ENCODE measurements around the gene SNAP47. TPM values are rescaled to one million over a fixed set of nuclear protein-coding genes. Genes with fewer than 3 reads are reported as not detected.
"Not testable (repeated sequence)": the region's sequence is repeated elsewhere in the genome, so short reads cannot be mapped to it uniquely, and the experiment has no call there.

Gene SNAP47, protein sequence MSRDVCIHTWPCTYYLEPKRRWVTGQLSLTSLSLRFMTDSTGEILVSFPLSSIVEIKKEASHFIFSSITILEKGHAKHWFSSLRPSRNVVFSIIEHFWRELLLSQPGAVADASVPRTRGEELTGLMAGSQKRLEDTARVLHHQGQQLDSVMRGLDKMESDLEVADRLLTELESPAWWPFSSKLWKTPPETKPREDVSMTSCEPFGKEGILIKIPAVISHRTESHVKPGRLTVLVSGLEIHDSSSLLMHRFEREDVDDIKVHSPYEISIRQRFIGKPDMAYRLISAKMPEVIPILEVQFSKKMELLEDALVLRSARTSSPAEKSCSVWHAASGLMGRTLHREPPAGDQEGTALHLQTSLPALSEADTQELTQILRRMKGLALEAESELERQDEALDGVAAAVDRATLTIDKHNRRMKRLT
- 28.4 and 29.3 TPM in 2 replicates for total RNA-seq

DNA sequence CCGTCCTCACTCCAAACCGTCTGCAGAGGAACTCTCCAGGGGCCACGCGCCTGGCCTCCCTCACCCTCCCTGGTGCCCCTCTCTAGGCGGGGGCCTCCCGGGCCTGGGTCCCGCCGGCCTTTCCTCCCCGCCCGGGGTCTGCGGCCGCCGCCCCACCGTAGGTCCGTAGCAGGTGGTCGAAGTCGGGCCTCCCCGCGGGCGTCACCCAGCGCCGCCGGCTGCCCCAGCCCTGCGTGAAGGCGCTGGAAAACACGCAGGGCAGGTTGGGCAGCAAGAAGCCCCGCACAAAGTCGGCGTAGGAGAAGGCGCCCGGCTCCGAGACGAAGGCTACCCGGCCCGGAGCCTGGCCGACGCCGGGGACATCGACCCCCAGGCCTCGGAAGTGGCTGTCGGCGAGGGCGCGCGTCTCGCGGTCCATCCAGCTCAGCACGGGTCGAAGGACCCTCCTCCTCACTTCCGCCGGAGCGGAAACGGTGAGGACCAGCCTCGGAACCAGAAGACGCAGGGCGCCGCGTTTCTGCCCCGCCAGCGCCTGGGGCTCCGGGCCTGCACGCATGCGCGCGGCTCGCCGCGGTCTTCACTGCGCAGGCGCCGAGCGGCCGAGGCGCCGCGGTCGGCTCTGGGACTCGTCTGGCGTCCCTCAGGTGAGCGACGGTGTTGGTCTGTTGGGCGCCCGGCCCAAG, at the start of gene SNAP47, which contains the start of gene JMJD4:
SNAP47 (plus strand) TSS at position 580 of the 683 bp plus-strand sequence. CDS start 12,302 bp downstream, outside the sequence.
JMJD4 (minus strand) TSS at position 447 of the 683 bp plus-strand sequence; CDS start at position 418, 29 bp downstream.
- Mint-ChIP-seq H3K9me3 (no peaks in the 10 kb centered on the region), H3K36me3 (ENCODE audit: low read depth) (peaks cover 22% of the 10 kb centered on the region), H3K27me3 (ENCODE audit: low read depth) (no peaks in the 10 kb centered on the region), H3K4me3 (ENCODE audit: low read depth) (peak within 1 kb of the TSS; percentile 96), H3K4me1 (ENCODE audit: low read depth) (peaks cover 23% of the 10 kb centered on the region), H3K27ac (peak within 1 kb of the TSS; percentile 93)
- intact Hi-C loops (cut with micrococcal nuclease) = loop anchor here (1.0 to 10.0 kb wide), 4 partner anchors 27 to 430 kb away; partner anchors contain the start of genes C1orf35, IBA57 and MRPL55
- peak; percentile 92 for DNase-seq (ENCODE audit: low spot score)

DNA sequence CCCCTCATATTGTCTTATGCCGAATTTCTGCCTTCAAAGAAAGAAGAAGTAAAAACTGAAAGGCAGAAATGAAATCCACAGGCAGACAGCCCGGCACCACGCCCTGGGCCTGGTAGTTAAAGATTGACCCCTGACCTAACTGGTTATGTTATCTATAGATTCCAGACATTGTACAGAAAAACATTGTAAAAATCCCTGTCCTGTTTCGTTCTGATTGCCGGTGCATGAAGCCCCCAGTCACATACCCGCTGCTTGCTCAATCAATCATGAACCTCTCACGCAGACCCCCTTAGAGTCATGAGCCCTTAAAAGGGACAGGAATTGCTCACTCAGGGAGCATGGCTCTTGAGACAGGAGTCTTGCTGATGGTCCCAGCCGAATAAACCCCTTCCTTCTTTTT, 49.4 kb upstream of the SNAP47 start:
- H3K4me3 Mint-ChIP-seq (ENCODE audit: low read depth) = no peak overlapping the region

DNA sequence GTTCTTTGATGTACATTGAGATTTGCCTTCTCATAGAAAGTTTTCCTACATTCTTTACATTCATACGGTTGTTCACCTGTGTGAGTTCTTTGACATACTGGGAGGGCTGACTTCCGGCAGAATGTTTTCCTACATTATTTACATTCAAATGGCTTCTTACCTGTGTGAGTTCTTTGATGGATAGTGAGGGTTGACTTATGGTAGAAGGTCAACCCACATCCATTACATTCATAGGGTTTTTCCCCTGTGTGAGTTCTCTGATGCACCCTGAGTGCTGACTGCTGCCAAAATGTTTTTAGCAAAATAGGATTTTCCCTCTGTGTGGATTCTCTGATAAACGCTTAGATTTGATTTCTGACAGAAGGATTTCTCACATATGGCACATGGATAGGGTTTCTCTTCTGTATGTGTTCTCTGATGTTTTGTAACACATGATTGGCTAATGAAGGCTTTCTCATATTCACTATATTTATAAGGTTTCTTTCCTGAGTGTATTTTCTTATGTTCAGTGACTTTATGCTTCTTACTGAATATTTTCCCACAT, 37.8 kb upstream of the SNAP47 start:
- peaks cover 51% of the 10 kb centered on the region for H3K9me3 Mint-ChIP-seq
- no peak for DNase-seq (ENCODE audit: low spot score)
- no peak overlapping the region for H3K27ac Mint-ChIP-seq
- intact Hi-C loops (cut with micrococcal nuclease) = no loop called here
- H3K27me3 Mint-ChIP-seq (ENCODE audit: low read depth) = no peaks in the 10 kb centered on the region
- H3K4me3 Mint-ChIP-seq (ENCODE audit: low read depth) = no peak overlapping the region
- no peaks in the 10 kb centered on the region for H3K36me3 Mint-ChIP-seq (ENCODE audit: low read depth)
- no peaks in the 10 kb centered on the region for H3K4me1 Mint-ChIP-seq (ENCODE audit: low read depth)

More for the DNA sequence above, 49.4 kb upstream of the SNAP47 start:
- no peaks in the 10 kb centered on the region for H3K36me3 Mint-ChIP-seq (ENCODE audit: low read depth)
- no peaks in the 10 kb centered on the region for H3K4me1 Mint-ChIP-seq (ENCODE audit: low read depth)
- DNase-seq (ENCODE audit: low spot score) = no peak
- H3K27me3 Mint-ChIP-seq (ENCODE audit: low read depth) = no peaks in the 10 kb centered on the region
- H3K27ac Mint-ChIP-seq = no peak overlapping the region
- H3K9me3 Mint-ChIP-seq = peaks cover 76% of the 10 kb centered on the region
- intact Hi-C loops (cut with micrococcal nuclease) = no loop called here

DNA sequence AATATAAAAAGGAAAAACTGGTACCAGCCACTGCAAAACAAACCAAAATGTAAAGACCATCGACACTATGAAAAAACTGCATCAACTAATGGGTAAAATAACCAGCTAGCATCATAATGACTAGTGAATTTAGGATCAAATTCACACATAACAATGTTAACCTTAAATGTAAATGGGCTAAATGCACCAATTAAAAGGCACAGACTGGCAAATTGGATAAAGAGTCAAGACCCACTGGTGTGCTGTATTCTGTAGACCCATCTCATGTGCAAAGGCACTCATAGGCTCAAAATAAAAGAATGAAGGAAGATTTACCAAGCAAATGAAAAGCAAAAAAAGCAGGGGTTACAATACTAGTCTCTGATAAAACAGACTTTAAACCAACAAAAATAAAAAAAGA, 33.6 kb upstream of the SNAP47 start:
- DNase-seq (ENCODE audit: low spot score); H3K27ac Mint-ChIP-seq; H3K4me1 Mint-ChIP-seq (ENCODE audit: low read depth); H3K36me3 Mint-ChIP-seq (ENCODE audit: low read depth); H3K4me3 Mint-ChIP-seq (ENCODE audit: low read depth); H3K27me3 Mint-ChIP-seq (ENCODE audit: low read depth); intact Hi-C loops (cut with micrococcal nuclease): not testable (repeated sequence)
- peaks cover 63% of the 10 kb centered on the region for H3K9me3 Mint-ChIP-seq

DNA sequence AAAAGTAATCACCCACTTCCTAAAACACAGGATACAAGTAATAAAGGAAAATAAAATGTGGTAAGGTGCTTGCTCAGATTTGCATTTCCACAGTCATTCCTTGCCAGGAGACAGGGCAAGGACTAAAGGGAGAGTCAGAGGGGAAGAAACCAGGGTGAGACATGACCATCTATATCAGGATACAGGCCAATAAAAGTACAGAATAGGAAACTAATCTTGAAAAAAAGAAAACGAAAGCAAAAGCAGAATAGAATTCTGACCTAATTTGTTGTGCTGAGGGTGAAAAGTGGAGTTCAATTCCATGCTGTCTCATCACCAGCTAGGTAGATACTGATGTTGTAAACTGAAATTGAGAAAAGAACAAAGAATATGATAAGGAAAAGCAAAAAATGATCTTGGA, 27.4 kb upstream of the SNAP47 start:
- H3K4me1 Mint-ChIP-seq (ENCODE audit: low read depth) = peaks cover 7% of the 10 kb centered on the region
- H3K36me3 Mint-ChIP-seq (ENCODE audit: low read depth) = no peaks in the 10 kb centered on the region
- DNase-seq (ENCODE audit: low spot score) = no peak
- H3K27ac Mint-ChIP-seq = no peak overlapping the region
- no peak overlapping the region for H3K4me3 Mint-ChIP-seq (ENCODE audit: low read depth)
- H3K27me3 Mint-ChIP-seq (ENCODE audit: low read depth) = no peaks in the 10 kb centered on the region
- H3K9me3 Mint-ChIP-seq = peaks cover 48% of the 10 kb centered on the region
- intact Hi-C loops (cut with micrococcal nuclease) = no loop called here

DNA sequence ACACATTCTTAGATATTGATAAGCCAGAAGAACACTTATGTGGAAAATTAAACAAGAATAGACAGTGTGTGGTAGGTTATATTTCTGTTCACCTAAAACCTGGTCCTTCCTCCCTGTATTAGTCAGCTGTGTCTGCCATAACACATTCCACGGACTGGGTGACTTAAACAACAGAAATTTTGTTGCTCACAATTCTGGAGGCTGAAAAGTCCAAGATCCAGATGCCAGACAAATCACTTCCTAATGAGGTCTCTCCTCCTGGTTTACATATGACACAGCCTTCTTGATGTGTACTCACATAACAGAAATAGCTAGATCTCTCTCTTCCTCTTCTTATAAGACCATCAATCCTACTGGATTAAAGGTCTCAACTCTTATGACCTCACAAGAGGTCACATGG, 25.8 kb upstream of the SNAP47 start:
- peaks cover 41% of the 10 kb centered on the region for H3K9me3 Mint-ChIP-seq
- intact Hi-C loops (cut with micrococcal nuclease) = no loop called here

GRCh38 chr1:227710474-227710873, 24.8 kb upstream of the SNAP47 start:
- H3K27me3 Mint-ChIP-seq (ENCODE audit: low read depth); DNase-seq (ENCODE audit: low spot score); H3K4me1 Mint-ChIP-seq (ENCODE audit: low read depth); H3K36me3 Mint-ChIP-seq (ENCODE audit: low read depth); intact Hi-C loops (cut with micrococcal nuclease); H3K4me3 Mint-ChIP-seq (ENCODE audit: low read depth); H3K27ac Mint-ChIP-seq: not testable (repeated sequence)
- peaks cover 47% of the 10 kb centered on the region for H3K9me3 Mint-ChIP-seq

More for the DNA sequence above, 25.8 kb upstream of the SNAP47 start:
- Mint-ChIP-seq H3K27ac (no peak overlapping the region), H3K36me3 (ENCODE audit: low read depth) (no peaks in the 10 kb centered on the region), H3K4me1 (ENCODE audit: low read depth) (peaks cover 7% of the 10 kb centered on the region), H3K27me3 (ENCODE audit: low read depth) (no peaks in the 10 kb centered on the region), H3K4me3 (ENCODE audit: low read depth) (no peak overlapping the region)
- no peak for DNase-seq (ENCODE audit: low spot score)

DNA sequence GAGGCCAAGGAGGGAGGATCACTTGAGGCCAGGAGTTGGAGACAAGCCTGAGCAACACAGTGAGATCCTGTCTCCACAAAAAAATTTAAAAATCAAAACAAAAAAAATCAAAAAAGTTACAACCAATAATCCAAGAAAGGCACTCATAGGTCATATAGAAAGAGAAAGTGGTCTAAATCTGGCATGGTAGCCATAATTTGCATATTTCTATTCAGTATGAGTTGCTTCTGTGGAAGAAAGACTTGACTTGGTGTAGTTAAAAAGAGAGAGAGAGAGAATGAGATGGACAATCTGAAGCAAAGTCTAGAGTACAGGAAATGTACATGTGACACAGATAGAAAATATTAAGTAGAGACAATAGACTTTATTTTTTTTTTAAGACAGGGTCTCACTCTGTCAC, 22.6 kb upstream of the SNAP47 start:
- no peaks in the 10 kb centered on the region for H3K27me3 Mint-ChIP-seq (ENCODE audit: low read depth)

GRCh38 chr1:227718932-227719331, 16.3 kb upstream of the SNAP47 start:
- DNase-seq (ENCODE audit: low spot score) = no peak
- no peak overlapping the region for H3K27ac Mint-ChIP-seq

More for the DNA sequence above, 22.6 kb upstream of the SNAP47 start:
- intact Hi-C loops (cut with micrococcal nuclease) = no loop called here
- no peaks in the 10 kb centered on the region for H3K36me3 Mint-ChIP-seq (ENCODE audit: low read depth)
- no peak overlapping the region for H3K27ac Mint-ChIP-seq
- H3K4me1 Mint-ChIP-seq (ENCODE audit: low read depth) = peaks cover 6% of the 10 kb centered on the region
- H3K9me3 Mint-ChIP-seq = peaks cover 52% of the 10 kb centered on the region
- H3K4me3 Mint-ChIP-seq (ENCODE audit: low read depth) = no peak overlapping the region
- no peak for DNase-seq (ENCODE audit: low spot score)

DNA sequence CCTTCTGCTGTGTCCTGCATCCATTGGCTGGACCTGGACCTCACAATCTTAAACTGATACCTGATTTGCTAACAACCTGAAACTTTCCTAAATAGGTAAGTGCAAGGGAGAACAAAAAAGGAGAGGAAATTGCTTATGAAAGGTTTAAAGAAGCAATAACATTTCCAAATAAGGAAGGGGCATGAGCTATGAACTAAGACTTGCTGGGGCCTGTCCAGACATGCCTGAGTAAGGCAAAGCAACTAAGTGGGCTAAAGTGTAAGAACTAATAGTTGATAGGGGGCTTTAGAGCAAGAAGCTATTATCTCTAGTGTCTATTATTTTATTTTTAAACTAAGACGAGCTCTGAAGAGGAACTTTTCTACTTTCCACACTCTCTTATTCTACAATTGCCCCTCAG, 11.8 kb upstream of the SNAP47 start:
- no peak for DNase-seq (ENCODE audit: low spot score)
- Mint-ChIP-seq H3K27me3 (ENCODE audit: low read depth) (no peaks in the 10 kb centered on the region), H3K36me3 (ENCODE audit: low read depth) (peaks cover 7% of the 10 kb centered on the region), H3K27ac (no peak overlapping the region), H3K4me3 (ENCODE audit: low read depth) (no peak overlapping the region), H3K9me3 (peaks cover 58% of the 10 kb centered on the region), H3K4me1 (ENCODE audit: low read depth) (peaks cover 3% of the 10 kb centered on the region)
- intact Hi-C loops (cut with micrococcal nuclease) = no loop called here

More at GRCh38 chr1:227718932-227719331, 16.3 kb upstream of the SNAP47 start:
- Mint-ChIP-seq H3K4me1 (ENCODE audit: low read depth) (no peaks in the 10 kb centered on the region), H3K9me3 (peaks cover 82% of the 10 kb centered on the region), H3K4me3 (ENCODE audit: low read depth) (no peak overlapping the region), H3K27me3 (ENCODE audit: low read depth) (no peaks in the 10 kb centered on the region), H3K36me3 (ENCODE audit: low read depth) (peaks cover 4% of the 10 kb centered on the region)
- intact Hi-C loops (cut with micrococcal nuclease) = no loop called here

DNA sequence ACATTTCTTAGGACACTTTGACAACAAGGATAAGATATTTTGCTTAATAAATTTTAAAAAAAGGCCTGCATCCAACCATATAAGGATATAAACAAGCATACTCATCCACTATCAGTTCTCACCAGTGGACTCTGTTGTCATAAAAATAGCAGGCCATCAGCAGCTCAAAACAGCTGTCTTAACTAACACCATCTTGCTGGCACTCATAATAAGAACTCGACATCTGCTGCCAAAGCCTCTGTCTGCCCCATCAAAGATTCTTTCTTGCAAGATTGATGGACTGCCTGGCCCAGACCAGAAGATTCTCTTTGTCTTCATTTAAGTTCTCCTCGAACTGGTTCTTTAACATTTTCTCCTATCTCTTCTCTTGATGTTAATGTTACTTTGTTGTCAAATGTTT, 10.2 kb upstream of the SNAP47 start:
- DNase-seq (ENCODE audit: low spot score) = no peak
- H3K9me3 Mint-ChIP-seq = peaks cover 43% of the 10 kb centered on the region
- peaks cover 3% of the 10 kb centered on the region for H3K4me1 Mint-ChIP-seq (ENCODE audit: low read depth)
- H3K36me3 Mint-ChIP-seq (ENCODE audit: low read depth) = peaks cover 7% of the 10 kb centered on the region
- no peak overlapping the region for H3K27ac Mint-ChIP-seq
- no peak overlapping the region for H3K4me3 Mint-ChIP-seq (ENCODE audit: low read depth)
- intact Hi-C loops (cut with micrococcal nuclease) = no loop called here
- no peaks in the 10 kb centered on the region for H3K27me3 Mint-ChIP-seq (ENCODE audit: low read depth)

- Mint-ChIP-seq H3K4me1 (ENCODE audit: low read depth) (peaks cover 6% of the 10 kb centered on the region), H3K27ac (no peak overlapping the region), H3K27me3 (ENCODE audit: low read depth) (no peaks in the 10 kb centered on the region), H3K9me3 (peaks cover 30% of the 10 kb centered on the region), H3K36me3 (ENCODE audit: low read depth) (peaks cover 7% of the 10 kb centered on the region), H3K4me3 (ENCODE audit: low read depth) (no peak overlapping the region)
- DNase-seq (ENCODE audit: low spot score) = no peak
- intact Hi-C loops (cut with micrococcal nuclease) = no loop called here
Observed at GRCh38 chr1:227726318-227726717, 8.9 kb upstream of the SNAP47 start.

Measured in activated T-helper 2 cell treated with anti-CD3 and anti-CD28 coated beads, Interferon-gamma antibody, Interleukin-2, Interleukin-4, amounts not matched to agents 10 μg/mL and 5 μg/mL and 100 μg/mL, durations not matched to agents 14 hours and 24 hours and 36 hours (primary cell).